ENCODE results near the gene SIPA1L2.
A peak's percentile ranks its signal among the peaks of the same experiment; 100 is the strongest.
"Not testable (repeated sequence)": the region's sequence is repeated elsewhere in the genome, so short reads cannot be mapped to it uniquely, and the experiment has no call there.

Gene SIPA1L2

GRCh38 chr1:232615306-232615800 is 14.6 kb downstream of the SIPA1L2 start:
- DNase-seq = no peak

GRCh38 chr1:232614811-232615210 is 15.1 kb downstream of the SIPA1L2 start:
- DNase-seq = no peak

- DNase-seq = no peak
These were observed 16.1 kb downstream of the SIPA1L2 start for GRCh38 chr1:232613752-232614381.

GRCh38 chr1:232612836-232613235 is 17.1 kb downstream of the SIPA1L2 start:
- DNase-seq = not testable (repeated sequence)

GRCh38 chr1:232611834-232612233 is 18.1 kb downstream of the SIPA1L2 start:
- DNase-seq = no peak

- not testable (repeated sequence) for DNase-seq
These were observed 18.8 kb downstream of the SIPA1L2 start for GRCh38 chr1:232610902-232611745.

- DNase-seq = no peak
These were observed 19.6 kb downstream of the SIPA1L2 start for GRCh38 chr1:232610192-232610901.

GRCh38 chr1:232608427-232608826 is 21.5 kb downstream of the SIPA1L2 start:
- DNase-seq = no peak

- no peak for DNase-seq
These were observed 27.3 kb downstream of the SIPA1L2 start for GRCh38 chr1:232602622-232603021.

GRCh38 chr1:232600424-232601258 is 29.3 kb downstream of the SIPA1L2 start:
- DNase-seq = no peak

GRCh38 chr1:232599178-232600041 is 30.5 kb downstream of the SIPA1L2 start:
- no peak for DNase-seq

- DNase-seq = no peak
These were observed 31.1 kb downstream of the SIPA1L2 start for GRCh38 chr1:232598837-232599177.

GRCh38 chr1:232598133-232598532 is 31.8 kb downstream of the SIPA1L2 start:
- no peak for DNase-seq

- DNase-seq = no peak
These were observed 32.2 kb downstream of the SIPA1L2 start for GRCh38 chr1:232597721-232598120.

GRCh38 chr1:232596666-232597303 is 33.1 kb downstream of the SIPA1L2 start:
- DNase-seq = peak; percentile 29 to 45

GRCh38 chr1:232594768-232595698 is 34.9 kb downstream of the SIPA1L2 start:
- DNase-seq = no peak

GRCh38 chr1:232593717-232594502 is 36.0 kb downstream of the SIPA1L2 start:
- DNase-seq = no peak

- DNase-seq = peak in 1 of 2 experiments; percentile 49
These were observed 38.6 kb downstream of the SIPA1L2 start for GRCh38 chr1:232591344-232591743.

- DNase-seq = no peak
These were observed 39.2 kb downstream of the SIPA1L2 start for GRCh38 chr1:232590744-232591082.
